ENCODE results near the gene ADD1. TPM values are rescaled to one million over a fixed set of nuclear protein-coding genes. Genes with fewer than 3 reads are reported as not detected.

Gene ADD1
- total RNA-seq, 1 experiment from 2014 or later: 163 TPM

DNA sequence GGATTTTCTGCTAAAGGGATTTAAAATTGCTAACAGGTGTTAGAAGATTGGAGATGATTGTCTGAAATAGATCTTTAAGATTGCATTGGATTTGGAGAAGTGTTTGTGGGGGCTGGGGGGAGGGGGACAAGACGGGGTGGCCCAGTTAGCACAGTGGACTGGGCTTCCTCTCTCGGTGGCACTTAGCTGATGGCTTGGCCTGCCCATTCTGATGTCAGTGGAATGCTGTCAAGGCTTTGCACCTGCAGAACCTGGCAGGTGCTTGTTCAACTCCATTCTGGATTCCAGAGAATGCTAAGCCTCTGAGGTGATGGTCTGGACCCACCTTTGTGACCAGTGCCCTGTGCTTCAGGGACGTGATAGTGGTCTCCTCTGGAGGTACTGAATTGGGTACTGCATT is 43.7 kb downstream of the ADD1 start:
- no peak overlapping the region for H3K23ac ChIP-seq (ENCODE audit: insufficient read length, low read depth, low read length)
- H3K27ac ChIP-seq (ENCODE audit: insufficient read length, low read depth, low read length): no peak overlapping the region
- H3K56ac ChIP-seq (ENCODE audit: insufficient read length, low read depth, low read length): no peak overlapping the region
- TF ChIP-seq, protein P1, sequence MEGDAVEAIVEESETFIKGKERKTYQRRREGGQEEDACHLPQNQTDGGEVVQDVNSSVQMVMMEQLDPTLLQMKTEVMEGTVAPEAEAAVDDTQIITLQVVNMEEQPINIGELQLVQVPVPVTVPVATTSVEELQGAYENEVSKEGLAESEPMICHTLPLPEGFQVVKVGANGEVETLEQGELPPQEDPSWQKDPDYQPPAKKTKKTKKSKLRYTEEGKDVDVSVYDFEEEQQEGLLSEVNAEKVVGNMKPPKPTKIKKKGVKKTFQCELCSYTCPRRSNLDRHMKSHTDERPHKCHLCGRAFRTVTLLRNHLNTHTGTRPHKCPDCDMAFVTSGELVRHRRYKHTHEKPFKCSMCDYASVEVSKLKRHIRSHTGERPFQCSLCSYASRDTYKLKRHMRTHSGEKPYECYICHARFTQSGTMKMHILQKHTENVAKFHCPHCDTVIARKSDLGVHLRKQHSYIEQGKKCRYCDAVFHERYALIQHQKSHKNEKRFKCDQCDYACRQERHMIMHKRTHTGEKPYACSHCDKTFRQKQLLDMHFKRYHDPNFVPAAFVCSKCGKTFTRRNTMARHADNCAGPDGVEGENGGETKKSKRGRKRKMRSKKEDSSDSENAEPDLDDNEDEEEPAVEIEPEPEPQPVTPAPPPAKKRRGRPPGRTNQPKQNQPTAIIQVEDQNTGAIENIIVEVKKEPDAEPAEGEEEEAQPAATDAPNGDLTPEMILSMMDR (conservative IDR thresholded peaks at IDR 0.05): no peak
- H4K20me1 ChIP-seq (ENCODE audit: control insufficient read depth, insufficient read depth, insufficient read length): no peaks in the 10 kb centered on the region
- DNase-seq: no peak
- H3K9me3 Mint-ChIP-seq: no peaks in the 10 kb centered on the region
- H3K4me2 ChIP-seq (ENCODE audit: insufficient read depth, insufficient read length, low read length): no peak overlapping the region
- no peaks in the 10 kb centered on the region; the same call in 1 of the 2 replicates for H3K79me2 ChIP-seq (ENCODE audit: insufficient read depth, low read length)
- H2AFZ ChIP-seq (ENCODE audit: low read length): no peak overlapping the region
- H2BK5ac ChIP-seq (ENCODE audit: insufficient read length, low read length): no peak overlapping the region
- H3K4me1 ChIP-seq (ENCODE audit: insufficient read depth, low read length): peaks cover 1% of the 10 kb centered on the region; the same call in 1 of the 2 replicates
- no peaks in the 10 kb centered on the region for H3K27me3 ChIP-seq (ENCODE audit: insufficient read depth, low read length)
- no peaks in the 10 kb centered on the region for H3K23me2 ChIP-seq (ENCODE audit: insufficient read length, low read depth, low read length, poor library complexity, severe bottlenecking)
- no peak overlapping the region for H3K18ac ChIP-seq (ENCODE audit: insufficient read length, low read depth, low read length)
- H3K36me3 Mint-ChIP-seq (ENCODE audit: insufficient read depth in 1 of 3, low read depth in 3 of 3): peaks cover 22 to 45% (median 44%) of the 10 kb centered on the region in 3 experiments; a peak in 6 of 7 replicates
- no peaks in the 10 kb centered on the region for H3K27me3 Mint-ChIP-seq (ENCODE audit: low read depth)
- no peak overlapping the region for H2AK5ac ChIP-seq (ENCODE audit: insufficient read length, low read length)
- no CpG with 5 or more reads among the region's 3 CpGs for WGBS (ENCODE audit: extremely low coverage, insufficient read length, low lambda C conversion rate)
- H3K9me3 ChIP-seq (ENCODE audit: control insufficient read depth, low read depth, low read length): no peaks in the 10 kb centered on the region
- no peak overlapping the region for H3K4me3 Mint-ChIP-seq
- H3K27ac Mint-ChIP-seq: peak overlapping the region in 1 of 3 experiments; percentile 34; a peak in 1 of 7 replicates
- H3K4ac ChIP-seq (ENCODE audit: low read depth, low read length): no peak overlapping the region
- H4K5ac ChIP-seq (ENCODE audit: insufficient read length, low read depth, low read length): no peak overlapping the region
- no peak overlapping the region for H3K14ac ChIP-seq (ENCODE audit: insufficient read depth, low read length)
- no peak overlapping the region for H2BK15ac ChIP-seq (ENCODE audit: low read depth, low read length)
- H3T11ph ChIP-seq (ENCODE audit: low read length): no peak overlapping the region
- H2BK120ac ChIP-seq (ENCODE audit: low read depth, low read length, poor library complexity, severe bottlenecking): no peak overlapping the region
- peaks cover 5 to 7% of the 10 kb centered on the region in 2 experiments for H3K4me1 Mint-ChIP-seq
- H2BK12ac ChIP-seq (ENCODE audit: insufficient read length, low read depth, low read length): no peak overlapping the region
- no peak overlapping the region for H4K91ac ChIP-seq (ENCODE audit: insufficient read length, low read depth, low read length)
- no peak overlapping the region for H3K9ac ChIP-seq (ENCODE audit: extremely low read depth, insufficient read length, low read length)
- H3K79me1 ChIP-seq (ENCODE audit: insufficient read depth, low read depth, low read length, poor library complexity, severe bottlenecking): no peaks in the 10 kb centered on the region
- no peak overlapping the region for H4K8ac ChIP-seq (replicated peaks; ENCODE audit: insufficient read length, low read depth, low read length)
- no peak overlapping the region for H2BK20ac ChIP-seq (ENCODE audit: low read depth, low read length, poor library complexity, severe bottlenecking)
